Sigmoid colon (tissue), 4 donors: ENCODE results near the gene TPGS1.

Experiments
- CTCF ChIP-seq, 4 experiments: fragments of 450-650 bp in 3 of 4; fragments of 200-600 bp in 1 of 4; IDR thresholded peaks; one replicate each; pipeline ENCODE4 v1.5.1; 2016 to 2019; ENCODE audit warnings: antibody characterized with exemption in 4 of 4, mild to moderate bottlenecking in 3 of 4, moderate library complexity in 2 of 4
- EP300 ChIP-seq, 4 donors: sonication (generic); formaldehyde crosslinking; IDR thresholded peaks; one replicate each; pipeline ENCODE4 v1.6.1; 2017; ENCODE audit warnings: antibody characterized with exemption in 4 of 4
- POLR2A ChIP-seq, 2 donors: fragments of 450-650 bp; IDR thresholded peaks; one replicate each; pipeline ENCODE4 v1.6.1; 2016; ENCODE audit warnings: antibody characterized with exemption in 2 of 2, mild to moderate bottlenecking in 2 of 2, moderate library complexity in 2 of 2

GRCh38 chr19:464208-464545, 43.1 kb upstream of the TPGS1 start:
- TF ChIP-seq CTCF (IDR thresholded peaks at IDR 0.05) (no peak), POLR2A (IDR thresholded peaks at IDR 0.05) (no peak), EP300 (IDR thresholded peaks at IDR 0.05) (no peak)
